ENCODE results near the gene RNF5. TPM values are rescaled to one million over a fixed set of nuclear protein-coding genes. Genes with fewer than 3 reads are reported as not detected.
"Not testable (repeated sequence)": the region's sequence is repeated elsewhere in the genome, so short reads cannot be mapped to it uniquely, and the experiment has no call there.

RNF5 gene
- total RNA-seq, 1 experiment from 2014 or later: 82.3 TPM

- Histone ChIP-seq H3K4me1 (ENCODE audit: control insufficient read depth, insufficient read depth, low read length) (no peaks in the 10 kb centered on the region), H3K9me3 (ENCODE audit: control insufficient read depth, insufficient read depth, low read depth, low read length) (no peaks in the 10 kb centered on the region), H3K36me3 (ENCODE audit: control insufficient read depth, insufficient read depth, low read length) (no peaks in the 10 kb centered on the region), H3K27me3 (ENCODE audit: control insufficient read depth, insufficient read depth, low read length) (no peaks in the 10 kb centered on the region), H3K4me3 (ENCODE audit: low read depth in 2 of 2, low read length in 2 of 2) (no peak overlapping the region), H3K27ac (ENCODE audit: low read length) (no peak overlapping the region)
- CTCF ChIA-PET: no interaction called here
- in situ Hi-C loops (cut with HindIII; ENCODE audit: low pct_unique_long_range_greater_than_20kb, low sequenced_read_pairs) (no loop called here), intact Hi-C loops (cut with micrococcal nuclease; ENCODE audit: unreplicated experiment) (no loop called here)
- no peak for DNase-seq (ENCODE audit: low read depth, low spot score)
- TF ChIP-seq REST (IDR thresholded peaks at IDR 0.05; ENCODE audit: insufficient read depth in 1 of 2, low read depth in 2 of 2, low read length in 1 of 2): no peak
- no peak for TF ChIP-seq CTCF (IDR thresholded peaks at IDR 0.05)
- no peak for TF ChIP-seq SIN3A (IDR thresholded peaks at IDR 0.05; ENCODE audit: borderline replicate concordance, insufficient read depth, low read depth, low read length)
- TF ChIP-seq TCF7L2 (IDR thresholded peaks at IDR 0.05; ENCODE audit: low read depth, low read length): no peak
- TF ChIP-seq POLR2AphosphoS5 (IDR thresholded peaks at IDR 0.05; ENCODE audit: low read depth, low read length): no peak
- ATAC-seq: no peak
- POLR2A ChIA-PET: no interaction called here
- no TSS peak for BruUV-seq (replicated peaks)
These were observed 30.8 kb downstream of the RNF5 start for GRCh38 chr6:32208996-32209395.

GRCh38 chr6:32210191-32210601 lies 32.0 kb downstream of the RNF5 start:
- Histone ChIP-seq H3K27ac (ENCODE audit: low read length) (no peak overlapping the region), H3K27me3 (ENCODE audit: control insufficient read depth, insufficient read depth, low read length) (no peaks in the 10 kb centered on the region), H3K9me3 (ENCODE audit: control insufficient read depth, insufficient read depth, low read depth, low read length) (no peaks in the 10 kb centered on the region), H3K4me3 (ENCODE audit: low read depth in 2 of 2, low read length in 2 of 2) (no peak overlapping the region), H3K36me3 (ENCODE audit: control insufficient read depth, insufficient read depth, low read length) (no peaks in the 10 kb centered on the region), H3K4me1 (ENCODE audit: control insufficient read depth, insufficient read depth, low read length) (no peaks in the 10 kb centered on the region)
- BruUV-seq (replicated peaks): no TSS peak
- ATAC-seq (peak; percentile 44), DNase-seq (ENCODE audit: low read depth, low spot score) (no peak)
- in situ Hi-C loops (cut with HindIII; ENCODE audit: low pct_unique_long_range_greater_than_20kb, low sequenced_read_pairs): no loop called here
- intact Hi-C loops (cut with micrococcal nuclease; ENCODE audit: unreplicated experiment): no loop called here
- ChIA-PET POLR2A (no interaction called here), CTCF (no interaction called here)
- TF ChIP-seq TCF7L2 (IDR thresholded peaks at IDR 0.05; ENCODE audit: low read depth, low read length) (no peak), CTCF (IDR thresholded peaks at IDR 0.05) (no peak), REST (IDR thresholded peaks at IDR 0.05; ENCODE audit: insufficient read depth in 1 of 2, low read depth in 2 of 2, low read length in 1 of 2) (no peak)

- CTCF ChIA-PET: not testable (repeated sequence)
These were observed 33.2 kb downstream of the RNF5 start for GRCh38 chr6:32211432-32211831.

More at GRCh38 chr6:32211432-32211831, 33.2 kb downstream of the RNF5 start:
- H3K36me3 ChIP-seq (ENCODE audit: control insufficient read depth, insufficient read depth, low read length); DNase-seq (ENCODE audit: low read depth, low spot score); H3K27me3 ChIP-seq (ENCODE audit: control insufficient read depth, insufficient read depth, low read length); H3K4me3 ChIP-seq (ENCODE audit: low read depth in 2 of 2, low read length in 2 of 2); ATAC-seq; BruUV-seq (replicated peaks); H3K27ac ChIP-seq (ENCODE audit: low read length); H3K4me1 ChIP-seq (ENCODE audit: control insufficient read depth, insufficient read depth, low read length); POLR2A ChIA-PET; in situ Hi-C loops (cut with HindIII; ENCODE audit: low pct_unique_long_range_greater_than_20kb, low sequenced_read_pairs); intact Hi-C loops (cut with micrococcal nuclease; ENCODE audit: unreplicated experiment); H3K9me3 ChIP-seq (ENCODE audit: control insufficient read depth, insufficient read depth, low read depth, low read length): not testable (repeated sequence)

All from Panc1 (cell line).